H9 (cell line): ENCODE data around the gene PDE5A. TPM values are rescaled to one million over a fixed set of nuclear protein-coding genes. Genes with fewer than 3 reads are reported as not detected.

ENCODE experiments used
- DNase-seq: peaks from one replicate; pipeline ENCODE4 v3.0.0-alpha.2; 2017
- H2AFZ ChIP-seq: one replicate; pipeline ENCODE4 v1.6.1; 2013; ENCODE audit warnings: mild to moderate bottlenecking, low read length, control low read depth, moderate library complexity
- H2AK5ac ChIP-seq: 2 replicates; pipeline ENCODE4 v1.6.1; 2013; ENCODE audit warnings: low read length, control low read depth, mixed read lengths; ENCODE audit not compliant: insufficient read length
- H2BK120ac ChIP-seq: one replicate; pipeline ENCODE4 v1.6.1; 2013; ENCODE audit warnings: low read depth, mild to moderate bottlenecking, low read length, control low read depth, inconsistent platforms; ENCODE audit not compliant: poor library complexity, severe bottlenecking
- H2BK12ac ChIP-seq: 2 replicates; pipeline ENCODE4 v1.6.1; 2013; ENCODE audit warnings: low read length, control low read depth, mixed read lengths, low read depth; ENCODE audit not compliant: insufficient read length
- H2BK15ac ChIP-seq: 2 replicates; pipeline ENCODE4 v1.6.1; 2013; ENCODE audit warnings: low read depth, low read length, control low read depth
- H2BK20ac ChIP-seq: one replicate; pipeline ENCODE4 v1.6.1; 2013; ENCODE audit warnings: low read depth, mild to moderate bottlenecking, low read length, control low read depth, inconsistent platforms; ENCODE audit not compliant: poor library complexity, severe bottlenecking
- H2BK5ac ChIP-seq: 2 replicates; pipeline ENCODE4 v1.6.1; 2013; ENCODE audit warnings: low read length, control low read depth, mixed read lengths; ENCODE audit not compliant: insufficient read length
- H3K14ac ChIP-seq: 2 replicates; pipeline ENCODE4 v1.6.1; 2013; ENCODE audit warnings: low read length, control low read depth; ENCODE audit not compliant: insufficient read depth
- H3K18ac ChIP-seq: 2 replicates; pipeline ENCODE4 v1.6.1; 2013; ENCODE audit warnings: low read depth, mild to moderate bottlenecking, mixed read lengths, low read length, control low read depth; ENCODE audit not compliant: insufficient read length
- H3K23ac ChIP-seq: 2 replicates; pipeline ENCODE4 v1.6.1; 2013; ENCODE audit warnings: low read length, control low read depth, mixed read lengths, low read depth; ENCODE audit not compliant: insufficient read length
- H3K23me2 ChIP-seq: 2 replicates; pipeline ENCODE4 v1.6.1; 2013; ENCODE audit warnings: low read depth, mild to moderate bottlenecking, mixed read lengths, low read length, control low read depth; ENCODE audit not compliant: insufficient read length, poor library complexity, severe bottlenecking
- H3K27ac ChIP-seq: 2 replicates; pipeline ENCODE4 v1.5.1; 2013; ENCODE audit warnings: low read length, control low read depth, mixed read lengths, low read depth; ENCODE audit not compliant: insufficient read length
- H3K27me3 ChIP-seq: 2 replicates; pipeline ENCODE4 v1.6.1; 2013; ENCODE audit warnings: low read length, control low read depth, inconsistent platforms; ENCODE audit not compliant: insufficient read depth
- H3K4ac ChIP-seq: 2 replicates; pipeline ENCODE4 v1.6.1; 2013; ENCODE audit warnings: low read depth, mild to moderate bottlenecking, control low read depth, inconsistent platforms, low read length, moderate library complexity
- H3K4me1 ChIP-seq: 2 replicates; pipeline ENCODE4 v1.6.1; 2013; ENCODE audit warnings: low read length, control low read depth, inconsistent platforms; ENCODE audit not compliant: insufficient read depth
- H3K4me2 ChIP-seq: 2 replicates; pipeline ENCODE4 v1.6.1; 2013; ENCODE audit warnings: low read length, control low read depth, mixed read lengths; ENCODE audit not compliant: insufficient read length, insufficient read depth
- H3K56ac ChIP-seq: 2 replicates; pipeline ENCODE4 v1.6.1; 2013; ENCODE audit warnings: low read depth, mild to moderate bottlenecking, mixed read lengths, low read length, control low read depth; ENCODE audit not compliant: insufficient read length
- H3K79me1 ChIP-seq: 2 replicates; pipeline ENCODE4 v1.6.1; 2013; ENCODE audit warnings: low read depth, mild to moderate bottlenecking, moderate library complexity, low read length, control low read depth, inconsistent platforms; ENCODE audit not compliant: insufficient read depth, poor library complexity, severe bottlenecking
- H3K79me2 ChIP-seq: 2 replicates; pipeline ENCODE4 v1.6.1; 2013; ENCODE audit warnings: low read length, control low read depth, inconsistent platforms; ENCODE audit not compliant: insufficient read depth
- H3K9ac ChIP-seq: 2 replicates; pipeline ENCODE4 v1.6.1; 2013; ENCODE audit warnings: low read length, control low read depth, mixed read lengths; ENCODE audit not compliant: insufficient read length; ENCODE audit errors: extremely low read depth
- H3K9me3 ChIP-seq: one replicate; pipeline ENCODE4 v1.6.1; 2013; ENCODE audit warnings: low read depth, low read length, inconsistent platforms; ENCODE audit not compliant: control insufficient read depth
- H3T11ph ChIP-seq: one replicate; pipeline ENCODE4 v1.6.1; 2013; ENCODE audit warnings: mild to moderate bottlenecking, low read length, control low read depth, inconsistent platforms
- H4K20me1 ChIP-seq: one replicate; pipeline ENCODE4 v1.6.1; 2013; ENCODE audit not compliant: control insufficient read depth, insufficient read length, insufficient read depth
- H4K5ac ChIP-seq: 2 replicates; pipeline ENCODE4 v1.6.1; 2013; ENCODE audit warnings: low read depth, mild to moderate bottlenecking, mixed read lengths, low read length, control low read depth; ENCODE audit not compliant: insufficient read length
- H4K8ac ChIP-seq: replicated peaks from 2 replicates; pipeline ENCODE4 v1.6.1; 2013; ENCODE audit warnings: low read length, control low read depth, mixed read lengths, low read depth; ENCODE audit not compliant: insufficient read length
- H4K91ac ChIP-seq: 2 replicates; pipeline ENCODE4 v1.6.1; 2013; ENCODE audit warnings: low read depth, mild to moderate bottlenecking, moderate library complexity, mixed read lengths, low read length, control low read depth; ENCODE audit not compliant: insufficient read length
- H3K27ac Mint-ChIP-seq, 3 experiments: 2 replicates in 2 of 3; 3 replicates in 1 of 3; pipeline ENCODE4 v1.8.0; 2020 to 2021; ENCODE audit warnings: mixed read lengths in 3 of 3, mild to moderate bottlenecking in 1 of 3, moderate library complexity in 1 of 3
- H3K27me3 Mint-ChIP-seq: 2 replicates; pipeline ENCODE4 v1.8.0; 2021; ENCODE audit warnings: low read depth, mild to moderate bottlenecking, moderate library complexity, mixed read lengths
- H3K36me3 Mint-ChIP-seq, 3 experiments: 2 replicates in 2 of 3; 3 replicates in 1 of 3; pipeline ENCODE4 v1.8.0; 2020 to 2021; ENCODE audit warnings: low read depth in 3 of 3, mixed read lengths in 3 of 3; ENCODE audit not compliant: insufficient read depth in 1 of 3
- H3K4me1 Mint-ChIP-seq, 2 experiments: 2 replicates each; pipeline ENCODE4 v1.8.0; 2020; ENCODE audit warnings: mixed read lengths in 2 of 2
- H3K4me3 Mint-ChIP-seq, 2 experiments: 2 replicates in 1 of 2; 3 replicates in 1 of 2; pipeline ENCODE4 v1.8.0; 2020 to 2021; ENCODE audit warnings: mild to moderate bottlenecking in 2 of 2, mixed read lengths in 2 of 2, moderate library complexity in 1 of 2
- H3K9me3 Mint-ChIP-seq, 2 experiments: 2 replicates in 1 of 2; 3 replicates in 1 of 2; pipeline ENCODE4 v1.8.0; 2020; ENCODE audit warnings: mild to moderate bottlenecking in 2 of 2, mixed read lengths in 2 of 2, moderate library complexity in 1 of 2
- CTCF ChIP-seq: fragments of 200-600 bp; sonication (generic); conservative IDR thresholded peaks from 3 replicates; pipeline ENCODE4 v1.8.0; 2021; ENCODE audit warnings: antibody characterized with exemption, mild to moderate bottlenecking
- WGBS: extraction: QIAGEN DNeasy Blood & Tissue Kit; methylation state at CpG from one replicate; pipeline ENCODE4 v1.1.7; 2013; ENCODE audit warnings: missing lambda C conversion rate, low lambda C conversion rate, mixed read lengths; ENCODE audit not compliant: insufficient read length; ENCODE audit errors: extremely low coverage; 5-methylcytosine and 5-hydroxymethylcytosine counted together
- total RNA-seq: library from RNA; stranded (reverse); gene quantifications from 2 replicates; pipeline ENCODE4 v1.2.1, GENCODE V29; 2021

The PDE5A gene
- total RNA-seq, 1 experiment from 2014 or later, result 15.7 TPM

GRCh38 chr4:119550857-119551532 lies 77.6 kb downstream of the PDE5A start:
- no peak overlapping the region for H2BK20ac ChIP-seq
- no peak overlapping the region; a peak in 1 of 7 replicates for H3K27ac Mint-ChIP-seq
- no peak overlapping the region for H4K5ac ChIP-seq
- no peaks in the 10 kb centered on the region for H3K9me3 ChIP-seq
- no peak overlapping the region for H4K91ac ChIP-seq
- no peaks in the 10 kb centered on the region for H3K27me3 ChIP-seq
- H3K4me2 ChIP-seq, result no peak overlapping the region
- H2AFZ ChIP-seq, result no peak overlapping the region
- no peak overlapping the region for H3K9ac ChIP-seq
- no peak overlapping the region for H2BK12ac ChIP-seq
- H2BK5ac ChIP-seq, result no peak overlapping the region
- no peak overlapping the region for H4K8ac ChIP-seq
- H3K27ac ChIP-seq, result no peak overlapping the region
- H3K9me3 Mint-ChIP-seq, result no peaks in the 10 kb centered on the region
- H3K56ac ChIP-seq, result no peak overlapping the region
- no peak overlapping the region for H3K4ac ChIP-seq
- H3K4me1 Mint-ChIP-seq, result peaks cover 10 to 11% of the 10 kb centered on the region in 2 experiments
- no peak overlapping the region for H2BK15ac ChIP-seq
- H3K14ac ChIP-seq, result no peak overlapping the region
- H4K20me1 ChIP-seq, result no peaks in the 10 kb centered on the region
- no peak overlapping the region for H3K23ac ChIP-seq
- H3K79me2 ChIP-seq, result no peaks in the 10 kb centered on the region
- no peaks in the 10 kb centered on the region for H3K27me3 Mint-ChIP-seq
- H3K4me3 Mint-ChIP-seq, result no peak overlapping the region
- no peak overlapping the region for H2AK5ac ChIP-seq
- H3K36me3 Mint-ChIP-seq, result peaks cover 0 to 14% (median 0%) of the 10 kb centered on the region in 3 experiments; a peak in 4 of 7 replicates
- no peak for TF ChIP-seq CTCF
- WGBS, result no CpG with 5 or more reads among the region's 2 CpGs
- DNase-seq, result no peak
- H3K23me2 ChIP-seq, result no peaks in the 10 kb centered on the region
- no peak overlapping the region for H2BK120ac ChIP-seq
- no peak overlapping the region for H3T11ph ChIP-seq
- H3K4me1 ChIP-seq, result no peaks in the 10 kb centered on the region
- no peaks in the 10 kb centered on the region for H3K79me1 ChIP-seq
- H3K18ac ChIP-seq, result no peak overlapping the region
